Testis (tissue), 2 donors: ENCODE data around the gene KLHL26.

Experiments
- POLR2A ChIP-seq: fragments of 450-650 bp; IDR thresholded peaks from one replicate; pipeline ENCODE4 v1.6.1; 2017; ENCODE audit warnings: antibody characterized with exemption, mild to moderate bottlenecking, moderate library complexity
- TF ChIP-seq, protein P1 (sequence below), 3 experiments: fragments of 450-650 bp in 2 of 3; fragments of 200-600 bp in 1 of 3; sonication (generic) in 1 of 3; IDR thresholded peaks; one replicate each; pipeline ENCODE4 v1.5.1; 2016 to 2019; ENCODE audit warnings: antibody characterized with exemption in 3 of 3, mild to moderate bottlenecking in 2 of 3, moderate library complexity in 1 of 3

DNA sequence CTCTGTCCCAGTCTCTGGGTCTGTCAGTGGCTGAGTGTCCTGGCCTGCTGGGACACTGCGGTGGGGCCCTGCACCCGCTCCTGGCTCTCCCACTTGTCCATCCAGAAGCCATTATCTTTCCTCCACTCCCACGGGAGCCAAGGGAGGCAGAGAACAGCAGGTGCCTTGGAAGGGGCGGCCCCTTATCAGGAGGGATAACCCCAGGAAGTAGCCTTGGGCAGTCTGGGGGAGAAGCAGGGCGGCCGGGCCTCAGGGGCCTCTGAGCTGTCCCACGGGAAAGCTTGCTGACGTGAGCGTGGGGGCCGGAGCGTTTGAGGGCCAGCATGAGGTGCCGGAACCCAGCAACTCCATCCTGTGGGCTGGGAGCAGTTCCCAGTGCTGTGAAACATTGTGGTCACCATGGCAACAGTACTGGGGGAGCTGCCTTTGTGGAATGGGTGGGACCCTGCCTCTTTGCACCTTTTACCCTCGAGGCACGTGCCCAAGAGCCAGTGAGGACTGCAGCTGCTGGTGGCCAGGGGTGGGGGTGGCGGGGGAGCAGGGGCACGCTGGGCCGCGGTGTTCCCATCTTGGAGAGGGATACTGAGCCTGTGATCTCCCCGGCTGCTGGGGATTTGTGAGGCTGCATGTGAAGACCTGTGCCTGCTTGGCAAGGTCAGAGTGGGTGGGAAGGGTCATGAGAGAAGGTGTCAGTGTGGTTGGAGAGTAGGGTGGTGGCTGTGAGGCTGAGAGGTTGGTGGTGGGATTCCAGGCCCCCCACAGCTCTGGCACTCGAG, 20.9 kb downstream of the KLHL26 start:
- TF ChIP-seq, protein P1, sequence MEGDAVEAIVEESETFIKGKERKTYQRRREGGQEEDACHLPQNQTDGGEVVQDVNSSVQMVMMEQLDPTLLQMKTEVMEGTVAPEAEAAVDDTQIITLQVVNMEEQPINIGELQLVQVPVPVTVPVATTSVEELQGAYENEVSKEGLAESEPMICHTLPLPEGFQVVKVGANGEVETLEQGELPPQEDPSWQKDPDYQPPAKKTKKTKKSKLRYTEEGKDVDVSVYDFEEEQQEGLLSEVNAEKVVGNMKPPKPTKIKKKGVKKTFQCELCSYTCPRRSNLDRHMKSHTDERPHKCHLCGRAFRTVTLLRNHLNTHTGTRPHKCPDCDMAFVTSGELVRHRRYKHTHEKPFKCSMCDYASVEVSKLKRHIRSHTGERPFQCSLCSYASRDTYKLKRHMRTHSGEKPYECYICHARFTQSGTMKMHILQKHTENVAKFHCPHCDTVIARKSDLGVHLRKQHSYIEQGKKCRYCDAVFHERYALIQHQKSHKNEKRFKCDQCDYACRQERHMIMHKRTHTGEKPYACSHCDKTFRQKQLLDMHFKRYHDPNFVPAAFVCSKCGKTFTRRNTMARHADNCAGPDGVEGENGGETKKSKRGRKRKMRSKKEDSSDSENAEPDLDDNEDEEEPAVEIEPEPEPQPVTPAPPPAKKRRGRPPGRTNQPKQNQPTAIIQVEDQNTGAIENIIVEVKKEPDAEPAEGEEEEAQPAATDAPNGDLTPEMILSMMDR (IDR thresholded peaks at IDR 0.05) = no peak
- no peak for TF ChIP-seq POLR2A
